ENCODE data around the gene MAPK14. TPM values are rescaled to one million over a fixed set of nuclear protein-coding genes. Genes with fewer than 3 reads are reported as not detected.
A peak's percentile ranks its signal among the peaks of the same experiment; 100 is the strongest.

Gene MAPK14
- total and polyA plus RNA-seq, 9 of the 15 experiments (the other 6 are each of a cell fraction or from before 2014, with no cell fraction given), result 8.8 to 62.7 (median 35.5) TPM

- BruUV-seq (replicated peaks), result no TSS peak
- intact Hi-C loops (cut with micrococcal nuclease), result loop anchor here (5.0 kb wide), 1 partner anchor 226 kb away; no protein-coding TSS in a partner anchor
- 51% methylated on average over 12 of the region's 12 CpGs for WGBS (ENCODE audit: insufficient coverage, low coverage, missing lambda C conversion rate)
- POLR2A ChIA-PET, result no interaction called here
- H3K36me3 ChIP-seq (ENCODE audit: control insufficient read depth, insufficient read depth, low read length), result no peaks in the 10 kb centered on the region
- peaks cover 10 to 39% of the 10 kb centered on the region in 2 experiments; a peak in 4 of 5 replicates for H3K27me3 ChIP-seq (ENCODE audit: control insufficient read depth in 2 of 2, insufficient read depth in 2 of 2, low read length in 2 of 2)
- ATAC-seq (no peak), FAIRE-seq (no peak), DNase-seq (ENCODE audit: extremely low read depth in 1 of 4, low spot score in 3 of 4) (peak in 2 of 4 experiments; percentile 9 to 10)
- no peaks in the 10 kb centered on the region for H3K9me1 ChIP-seq (ENCODE audit: control insufficient read depth, insufficient read depth, low read length)
- in situ Hi-C loops (cut with MboI), result no loop called here
- no peak overlapping the region for H3K4me3 ChIP-seq
- no peak overlapping the region for H2AFZ ChIP-seq (ENCODE audit: low read depth, low read length)
- CTCF ChIA-PET (ENCODE audit: low intra/inter-chr PET ratio), result no interaction called here
- no peak overlapping the region for H3K9ac ChIP-seq (ENCODE audit: insufficient read depth in 1 of 2, low read depth in 2 of 2, low read length in 2 of 2)
- H3K4me2 ChIP-seq (ENCODE audit: insufficient read depth, low read length), result no peak overlapping the region
- no peaks in the 10 kb centered on the region for H3K9me3 ChIP-seq (replicated peaks; ENCODE audit: control insufficient read depth, insufficient read depth, low read depth, low read length)
- H4K20me1 ChIP-seq (replicated peaks; ENCODE audit: control insufficient read depth, insufficient read depth, low read length), result no peaks in the 10 kb centered on the region; the same call in 1 of the 2 replicates
- no peaks in the 10 kb centered on the region for H3K79me2 ChIP-seq (ENCODE audit: control insufficient read depth, insufficient read depth, low read length)
- H3K27ac ChIP-seq (ENCODE audit: extremely low read depth, low read depth, low read length), result no peak overlapping the region
- peaks cover 6 to 22% of the 10 kb centered on the region in 2 experiments; a peak in 4 of 5 replicates for H3K4me1 ChIP-seq (replicated peaks in 1 of 2; ENCODE audit: control insufficient read depth in 2 of 2, insufficient read depth in 2 of 2, low read length in 2 of 2)
- TF ChIP-seq E2F5 (CRISPR knock-in tag; IDR thresholded peaks at IDR 0.05), result no peak
- TF ChIP-seq HLTF (IDR thresholded peaks at IDR 0.05), result no peak
- no peak for TF ChIP-seq SRSF9 (IDR thresholded peaks at IDR 0.05; ENCODE audit: borderline replicate concordance, low read depth, low read length)
- TF ChIP-seq KLF1 (tag; IDR thresholded peaks at IDR 0.05), result no peak
- TF ChIP-seq TAF9B (IDR thresholded peaks at IDR 0.05; ENCODE audit: partially characterized antibody), result no peak
- TF ChIP-seq KLF10 (CRISPR knock-in tag; IDR thresholded peaks at IDR 0.05), result no peak
- TF ChIP-seq MAX (CRISPR knock-in tag; IDR thresholded peaks at IDR 0.05), result no peak
- TF ChIP-seq HMG20A (CRISPR knock-in tag; conservative IDR thresholded peaks at IDR 0.05), result no peak
- TF ChIP-seq ZFP91 (CRISPR knock-in tag; IDR thresholded peaks at IDR 0.05), result no peak
- TF ChIP-seq POLR2AphosphoS2 (IDR thresholded peaks at IDR 0.05; ENCODE audit: low read length), result no peak
These were observed 108.9 kb downstream of the MAPK14 start for GRCh38 chr6:36136551-36136950.
